ENCODE data around the gene SREK1IP1. TPM values are rescaled to one million over a fixed set of nuclear protein-coding genes. Genes with fewer than 3 reads are reported as not detected.

Gene SREK1IP1
- 7.4 to 11.6 TPM (median 8.5 TPM) in 5 replicates for total RNA-seq (2022; extraction: Qiagen RNA extraction; ENCODE audit: low read depth)

GRCh38 chr5:64768358-64769312 lies at the start of gene SREK1IP1, which contains the start of gene CWC27:
Gene SREK1IP1 (minus strand): TSS chr5:64768691. CDS start chr5:64768517, 174 bp downstream.
Gene CWC27 (plus strand): TSS chr5:64768930. CDS start chr5:64769147, 217 bp downstream.

GRCh38 chr5:64690417-64691151 lies 77.9 kb downstream of the SREK1IP1 start, which contains the start of gene SHISAL2B:
Gene SHISAL2B (plus strand): TSS chr5:64690503. CDS start chr5:64690624, 121 bp downstream.

Other genes starting within 250 kb of the SREK1IP1 start
- not detected in 5 replicates for gene SHISAL2B, start 78.2 kb downstream of the SREK1IP1 start, total RNA-seq (2022; extraction: Qiagen RNA extraction; ENCODE audit: low read depth)
- 13.7 to 17.5 TPM (median 16.3 TPM) in 5 replicates for gene CWC27, start 239 bp upstream of the SREK1IP1 start, total RNA-seq (2022; extraction: Qiagen RNA extraction; ENCODE audit: low read depth)

Data from A549 treated with DMSO at 1 μM for 4 hours (cell line).